Right atrium auricular region (tissue), 2 donors: ENCODE measurements around the gene FLT1. TPM values are rescaled to one million over a fixed set of nuclear protein-coding genes. Genes with fewer than 3 reads are reported as not detected.

Experiments
- DNase-seq: peaks from one replicate; pipeline ENCODE4 v3.0.0-alpha.2; 2019; ENCODE audit warnings: low spot score
- H3K27ac ChIP-seq, 2 donors: fragments of 200-600 bp; sonication (generic); 1 replicate in 1 of 2; 2 replicates in 1 of 2; pipeline ENCODE4 v1.5.1; 2016 to 2019
- H3K27me3 ChIP-seq, 2 donors: fragments of 200-600 bp; sonication (generic); one replicate each; pipeline versions ENCODE4 v1.5.1 to v1.6.0; 2017 to 2019
- H3K36me3 ChIP-seq: fragments of 200-600 bp; sonication (generic); one replicate; pipeline ENCODE4 v1.5.1; 2016
- H3K4me1 ChIP-seq, 2 donors: fragments of 200-600 bp; sonication (generic); one replicate each; pipeline versions ENCODE4 v1.5.1 to v1.6.0; 2017 to 2019
- H3K4me3 ChIP-seq, 2 donors: fragments of 200-600 bp; sonication (generic); 1 replicate in 1 of 2; 2 replicates in 1 of 2; pipeline ENCODE4 v1.5.1; 2017 to 2019; ENCODE audit warnings: mild to moderate bottlenecking in 1 of 2, moderate library complexity in 1 of 2
- H3K9me3 ChIP-seq, 2 donors: fragments of 200-600 bp; sonication (generic); one replicate each; pipeline ENCODE4 v1.5.1; 2019
- total RNA-seq, 2 donors: library from RNA; depleted of rRNA; stranded (reverse); fragments of >200 nt; gene quantifications; one replicate each; pipeline ENCODE4 v1.1.0, GENCODE V29; 2016
- TF ChIP-seq, protein P1 (sequence below), 2 donors: fragments of 200-600 bp; sonication (generic); IDR thresholded peaks; one replicate each; pipeline ENCODE4 v1.5.1; 2019; ENCODE audit warnings: antibody characterized with exemption in 2 of 2

FLT1 gene
- total RNA-seq, 2 donors from 2014 or later = 40.0 to 51.3 TPM

DNA sequence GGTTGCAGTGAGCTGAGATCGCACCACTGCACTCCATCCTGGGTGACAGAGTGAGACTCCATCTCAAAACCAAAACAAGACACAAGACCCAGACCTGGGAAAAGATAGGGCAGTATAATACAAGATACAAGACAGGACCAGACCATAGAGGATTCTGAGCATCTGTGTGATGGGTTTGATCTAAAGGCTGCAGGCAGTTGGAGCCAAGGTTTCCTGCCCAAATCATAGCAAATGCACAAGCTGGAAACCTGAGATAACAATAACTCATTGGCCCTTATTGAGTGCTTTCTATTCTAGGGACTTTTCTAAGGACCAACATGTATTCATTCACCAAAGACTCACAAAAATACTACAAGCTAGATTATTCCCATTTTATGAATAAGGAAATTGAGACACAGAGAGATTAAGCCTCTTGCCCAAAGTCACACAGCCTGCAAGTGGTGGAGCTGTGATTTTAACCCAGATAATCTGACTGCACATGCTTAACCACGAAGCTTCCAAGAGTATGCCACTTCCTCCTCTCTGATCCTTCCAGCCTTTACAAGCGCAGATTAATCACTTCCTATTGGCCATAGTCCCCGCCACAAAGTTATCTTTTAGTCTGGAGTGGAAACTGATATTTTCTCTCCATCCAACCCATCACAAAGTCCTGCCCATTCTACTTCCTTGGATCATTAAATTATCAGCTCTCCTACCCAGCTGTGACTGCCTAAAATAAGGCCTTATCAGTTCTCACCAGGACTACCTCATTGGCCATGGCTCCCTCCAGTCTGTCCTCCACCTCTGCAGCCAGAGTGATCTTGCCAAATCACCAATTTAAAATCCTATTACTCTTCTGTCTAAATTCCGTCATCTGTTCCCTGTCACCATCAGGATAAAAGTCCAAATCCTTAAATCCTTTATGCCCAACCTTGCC lies 147.2 kb downstream of the FLT1 start:
- no peak for DNase-seq
- H3K9me3 ChIP-seq = no peaks in the 10 kb centered on the region
- H3K4me1 ChIP-seq = peaks cover 0 to 16% of the 10 kb centered on the region in 2 donors
- TF ChIP-seq, protein P1, sequence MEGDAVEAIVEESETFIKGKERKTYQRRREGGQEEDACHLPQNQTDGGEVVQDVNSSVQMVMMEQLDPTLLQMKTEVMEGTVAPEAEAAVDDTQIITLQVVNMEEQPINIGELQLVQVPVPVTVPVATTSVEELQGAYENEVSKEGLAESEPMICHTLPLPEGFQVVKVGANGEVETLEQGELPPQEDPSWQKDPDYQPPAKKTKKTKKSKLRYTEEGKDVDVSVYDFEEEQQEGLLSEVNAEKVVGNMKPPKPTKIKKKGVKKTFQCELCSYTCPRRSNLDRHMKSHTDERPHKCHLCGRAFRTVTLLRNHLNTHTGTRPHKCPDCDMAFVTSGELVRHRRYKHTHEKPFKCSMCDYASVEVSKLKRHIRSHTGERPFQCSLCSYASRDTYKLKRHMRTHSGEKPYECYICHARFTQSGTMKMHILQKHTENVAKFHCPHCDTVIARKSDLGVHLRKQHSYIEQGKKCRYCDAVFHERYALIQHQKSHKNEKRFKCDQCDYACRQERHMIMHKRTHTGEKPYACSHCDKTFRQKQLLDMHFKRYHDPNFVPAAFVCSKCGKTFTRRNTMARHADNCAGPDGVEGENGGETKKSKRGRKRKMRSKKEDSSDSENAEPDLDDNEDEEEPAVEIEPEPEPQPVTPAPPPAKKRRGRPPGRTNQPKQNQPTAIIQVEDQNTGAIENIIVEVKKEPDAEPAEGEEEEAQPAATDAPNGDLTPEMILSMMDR (IDR thresholded peaks at IDR 0.05) = no peak
- no peaks in the 10 kb centered on the region for H3K27me3 ChIP-seq
- no peaks in the 10 kb centered on the region for H3K36me3 ChIP-seq
- no peak overlapping the region for H3K27ac ChIP-seq
- H3K4me3 ChIP-seq = no peak overlapping the region

DNA sequence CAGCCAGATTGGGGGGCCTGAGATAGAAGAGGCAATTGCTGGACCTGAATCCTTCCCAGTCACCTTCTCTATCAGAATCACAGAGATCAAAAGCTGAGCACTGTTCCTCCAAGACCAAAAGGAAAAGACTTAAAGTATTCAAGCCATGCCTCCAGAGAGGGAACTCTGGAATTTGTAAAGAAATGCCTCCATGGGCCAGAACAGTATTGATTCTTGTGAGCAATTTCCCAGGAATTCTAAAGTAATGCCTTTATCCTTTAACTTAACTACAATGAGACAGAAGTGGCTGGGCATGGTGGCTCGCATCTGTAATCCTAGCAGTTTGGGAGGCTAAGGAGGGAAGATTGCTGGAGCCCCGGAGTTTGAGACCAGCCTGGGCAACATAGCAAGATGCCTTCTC lies 148.8 kb downstream of the FLT1 start:
- no peaks in the 10 kb centered on the region for H3K36me3 ChIP-seq
- H3K9me3 ChIP-seq = no peaks in the 10 kb centered on the region
- H3K4me3 ChIP-seq = no peak overlapping the region
- peaks cover 0 to 16% of the 10 kb centered on the region in 2 donors for H3K4me1 ChIP-seq
- H3K27me3 ChIP-seq = no peaks in the 10 kb centered on the region
- DNase-seq = no peak
- H3K27ac ChIP-seq = no peak overlapping the region
- TF ChIP-seq, protein P1 (IDR thresholded peaks at IDR 0.05) = no peak

DNA sequence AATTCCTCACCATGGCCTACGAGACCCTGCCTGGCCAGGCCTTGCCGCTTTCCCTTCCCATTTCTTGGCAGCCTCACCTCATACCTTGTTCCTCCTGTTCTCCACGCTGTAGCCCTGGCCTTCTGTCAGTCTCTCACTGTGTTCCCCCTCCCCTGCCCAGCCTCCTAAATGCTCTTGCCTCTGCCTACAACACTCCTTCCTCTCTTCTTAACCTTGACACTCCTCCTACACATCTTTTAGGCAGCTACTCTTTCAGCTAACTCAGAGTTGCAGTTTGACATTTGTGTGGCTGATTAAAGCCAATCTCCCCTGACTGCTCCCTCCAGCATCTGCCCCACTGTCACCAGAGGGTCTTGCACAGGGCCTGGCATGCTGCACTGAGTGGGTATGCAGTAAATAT lies 150.8 kb downstream of the FLT1 start:
- Histone ChIP-seq H3K4me1 (peaks cover 0 to 6% of the 10 kb centered on the region in 2 donors), H3K9me3 (no peaks in the 10 kb centered on the region), H3K27ac (no peak overlapping the region), H3K27me3 (no peaks in the 10 kb centered on the region), H3K36me3 (no peaks in the 10 kb centered on the region), H3K4me3 (no peak overlapping the region)
- TF ChIP-seq, protein P1 (IDR thresholded peaks at IDR 0.05) = no peak
- no peak for DNase-seq

DNA sequence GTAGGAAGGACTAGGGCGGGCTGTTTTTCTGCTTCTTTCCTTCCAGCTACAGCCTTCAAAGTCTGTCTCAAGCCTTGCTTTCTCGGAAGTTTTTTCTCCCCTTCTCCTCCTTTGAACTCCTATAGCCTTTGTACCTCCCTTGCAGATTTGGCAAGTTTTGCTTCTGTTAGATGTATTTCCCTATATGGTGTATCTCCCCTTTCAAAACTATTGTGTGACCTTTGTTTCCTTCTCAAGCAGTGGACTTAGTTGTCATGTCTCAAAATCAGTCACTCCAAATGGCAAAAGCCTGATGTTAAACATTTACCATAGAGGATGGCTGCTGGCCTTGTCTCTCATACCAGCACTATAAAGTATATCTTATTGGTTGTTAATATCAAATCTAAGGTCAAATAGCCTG lies 152.7 kb downstream of the FLT1 start:
- Histone ChIP-seq H3K9me3 (no peaks in the 10 kb centered on the region), H3K27ac (no peak overlapping the region), H3K27me3 (no peaks in the 10 kb centered on the region), H3K36me3 (no peaks in the 10 kb centered on the region), H3K4me3 (no peak overlapping the region), H3K4me1 (peaks cover 0 to 18% of the 10 kb centered on the region in 2 donors)
- no peak for DNase-seq
- TF ChIP-seq, protein P1 (IDR thresholded peaks at IDR 0.05) = no peak

DNA sequence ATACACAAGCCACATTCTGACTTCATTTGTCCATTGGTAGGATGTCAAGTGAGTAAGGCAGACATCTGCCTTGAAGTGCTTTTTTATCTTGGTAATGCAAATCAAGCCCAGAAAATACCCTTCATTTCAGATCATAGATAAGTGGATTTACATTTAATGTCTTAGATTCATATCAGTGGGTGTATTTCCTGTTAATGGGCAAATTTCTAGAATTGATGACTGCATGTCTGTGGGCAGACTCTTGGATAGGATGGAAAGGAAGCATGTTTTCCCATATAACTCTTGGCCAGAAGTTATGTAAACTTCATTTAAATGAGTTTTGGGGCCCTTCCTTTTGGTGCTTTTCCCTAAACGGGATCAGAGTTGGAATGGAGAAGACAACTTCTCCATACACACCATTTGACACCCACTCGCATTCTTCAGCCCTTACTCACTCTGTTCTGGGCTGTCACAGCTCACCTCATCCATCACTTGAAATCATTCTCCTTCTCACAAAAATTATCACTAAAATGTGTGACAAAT lies 154.6 kb downstream of the FLT1 start:
- Histone ChIP-seq H3K27ac (no peak overlapping the region), H3K9me3 (no peaks in the 10 kb centered on the region), H3K4me1 (peaks cover 0 to 36% of the 10 kb centered on the region in 2 donors), H3K36me3 (no peaks in the 10 kb centered on the region), H3K27me3 (no peaks in the 10 kb centered on the region), H3K4me3 (no peak overlapping the region)
- TF ChIP-seq, protein P1 (IDR thresholded peaks at IDR 0.05) = no peak
- no peak for DNase-seq
